ENCODE data around the gene SNTB2.

- TF ChIP-seq CTCF (IDR thresholded peaks at IDR 0.05), result no peak
- TF ChIP-seq POLR2A (IDR thresholded peaks at IDR 0.05), result no peak
- TF ChIP-seq POLR2AphosphoS5 (IDR thresholded peaks at IDR 0.05), result no peak
Measured at GRCh38 chr16:69350536-69351133, 163.7 kb downstream of the SNTB2 start.

Data from prostate gland (tissue), 2 donors.